GM12873 (cell line): ENCODE results near the gene MDM2.
A peak's percentile ranks its signal among the peaks of the same experiment; 100 is the strongest.

Experiments
- TF ChIP-seq, protein P1 (sequence below): IDR thresholded peaks from 2 replicates; pipeline ENCODE4 v1.5.1; 2012; ENCODE audit warnings: low read depth, mild to moderate bottlenecking, moderate library complexity, low read length, control low read depth; ENCODE audit not compliant: insufficient read depth; ENCODE audit errors: missing control alignments

MDM2 gene

DNA sequence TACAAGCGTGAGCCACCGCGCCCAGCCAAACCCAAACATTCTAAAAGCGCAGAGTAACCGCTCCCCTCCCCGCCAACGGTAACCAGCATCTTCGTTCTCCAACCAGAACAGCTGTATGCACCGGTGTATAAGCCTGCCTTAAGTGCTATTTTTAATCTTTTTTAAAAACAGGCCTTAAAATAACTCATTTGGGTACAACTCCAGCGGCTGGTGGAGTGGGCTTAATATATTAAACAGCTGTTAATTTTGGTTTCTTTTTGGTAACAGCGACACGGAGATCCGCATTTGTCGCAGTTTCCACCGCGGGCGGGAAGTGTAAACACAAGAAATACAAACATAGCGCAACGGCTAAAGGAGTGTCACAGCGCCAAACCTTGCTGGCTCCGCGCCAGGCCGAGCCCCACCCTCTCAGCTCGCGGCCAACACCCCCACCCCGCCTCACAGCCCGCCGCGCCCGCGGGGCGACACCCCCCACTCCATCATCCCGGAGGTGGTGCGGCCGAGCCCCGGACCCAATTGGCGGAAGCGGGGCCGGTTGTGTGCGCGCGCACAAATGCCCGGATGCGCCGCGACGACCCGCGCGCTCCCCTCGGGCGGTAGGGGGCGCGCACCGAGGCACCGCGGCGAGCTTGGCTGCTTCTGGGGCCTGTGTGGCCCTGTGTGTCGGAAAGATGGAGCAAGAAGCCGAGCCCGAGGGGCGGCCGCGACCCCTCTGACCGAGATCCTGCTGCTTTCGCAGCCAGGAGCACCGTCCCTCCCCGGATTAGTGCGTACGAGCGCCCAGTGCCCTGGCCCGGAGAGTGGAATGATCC lies at the start of gene MDM2:
MDM2 (plus strand) TSS at position 602 of the 812 bp plus-strand sequence. CDS start 301 bp downstream, outside the sequence.
- TF ChIP-seq, protein P1, sequence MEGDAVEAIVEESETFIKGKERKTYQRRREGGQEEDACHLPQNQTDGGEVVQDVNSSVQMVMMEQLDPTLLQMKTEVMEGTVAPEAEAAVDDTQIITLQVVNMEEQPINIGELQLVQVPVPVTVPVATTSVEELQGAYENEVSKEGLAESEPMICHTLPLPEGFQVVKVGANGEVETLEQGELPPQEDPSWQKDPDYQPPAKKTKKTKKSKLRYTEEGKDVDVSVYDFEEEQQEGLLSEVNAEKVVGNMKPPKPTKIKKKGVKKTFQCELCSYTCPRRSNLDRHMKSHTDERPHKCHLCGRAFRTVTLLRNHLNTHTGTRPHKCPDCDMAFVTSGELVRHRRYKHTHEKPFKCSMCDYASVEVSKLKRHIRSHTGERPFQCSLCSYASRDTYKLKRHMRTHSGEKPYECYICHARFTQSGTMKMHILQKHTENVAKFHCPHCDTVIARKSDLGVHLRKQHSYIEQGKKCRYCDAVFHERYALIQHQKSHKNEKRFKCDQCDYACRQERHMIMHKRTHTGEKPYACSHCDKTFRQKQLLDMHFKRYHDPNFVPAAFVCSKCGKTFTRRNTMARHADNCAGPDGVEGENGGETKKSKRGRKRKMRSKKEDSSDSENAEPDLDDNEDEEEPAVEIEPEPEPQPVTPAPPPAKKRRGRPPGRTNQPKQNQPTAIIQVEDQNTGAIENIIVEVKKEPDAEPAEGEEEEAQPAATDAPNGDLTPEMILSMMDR: peak; percentile 73

DNA sequence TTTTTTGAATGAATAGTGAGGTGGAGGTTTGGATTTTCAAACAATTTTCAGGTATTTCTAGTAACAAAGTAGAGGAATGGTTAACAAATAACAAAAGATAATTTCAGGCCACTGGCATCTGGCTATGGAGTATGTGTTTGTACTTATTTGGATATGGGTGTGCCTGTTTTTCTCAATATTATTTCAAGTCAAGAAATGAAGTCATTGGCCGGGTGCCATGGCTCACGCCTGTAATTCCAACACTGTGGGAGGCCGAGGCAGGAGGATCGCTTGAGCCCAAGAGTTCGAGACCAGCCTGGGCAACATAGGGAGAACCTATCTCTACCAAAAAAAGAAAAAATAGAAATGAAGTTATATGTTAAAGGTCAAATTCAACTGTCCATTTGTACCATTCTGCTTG lies 48.1 kb upstream of the MDM2 start:
- TF ChIP-seq, protein P1: no peak

DNA sequence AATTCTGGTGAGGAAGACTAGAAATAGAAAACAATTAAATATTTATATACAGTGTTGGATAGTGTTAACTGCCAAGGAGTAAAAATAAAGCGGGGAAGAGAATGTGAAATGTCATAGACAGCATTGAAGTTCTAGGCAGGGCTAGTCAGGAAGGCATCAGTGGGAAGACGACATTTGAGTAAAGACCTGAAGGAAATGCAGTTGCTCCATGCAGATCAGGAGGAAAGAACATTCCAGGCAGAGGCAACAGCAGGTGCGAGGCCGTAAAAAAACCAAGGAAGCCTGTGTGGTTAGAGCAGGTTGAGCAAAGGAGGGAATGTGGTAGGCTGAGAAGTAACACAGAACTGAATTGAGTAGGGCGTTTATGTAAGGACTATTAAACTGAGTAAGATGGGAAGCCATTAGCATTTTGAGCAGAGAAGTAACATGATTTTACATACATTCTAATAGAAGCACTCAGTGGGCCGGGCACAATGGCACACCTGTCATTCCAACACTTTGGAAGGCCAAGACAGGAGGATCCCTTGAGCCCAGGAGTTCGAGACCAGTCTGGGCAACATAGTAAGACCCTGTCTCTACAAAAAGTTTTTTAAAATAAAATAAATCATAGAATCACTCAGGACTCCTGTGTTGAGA lies 47.1 kb upstream of the MDM2 start:
- TF ChIP-seq, protein P1: no peak

DNA sequence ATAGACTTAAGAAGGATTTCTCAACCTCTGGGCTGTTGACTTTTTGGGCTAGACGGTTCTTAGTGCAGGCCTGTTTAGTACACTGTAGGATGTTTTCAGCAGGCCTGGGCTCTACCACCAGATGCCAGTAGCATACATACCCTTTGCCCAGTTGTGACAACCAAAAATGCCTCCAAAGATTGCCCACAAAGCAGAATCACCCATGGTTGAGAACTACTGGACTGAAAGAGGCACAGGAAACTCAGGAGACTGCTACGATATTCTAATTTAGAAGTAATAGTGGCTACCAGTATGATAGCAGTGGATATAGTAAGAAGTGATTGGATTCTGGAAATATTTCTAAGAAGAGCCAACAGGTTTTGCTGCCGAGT lies 46.5 kb upstream of the MDM2 start:
- TF ChIP-seq, protein P1: no peak

DNA sequence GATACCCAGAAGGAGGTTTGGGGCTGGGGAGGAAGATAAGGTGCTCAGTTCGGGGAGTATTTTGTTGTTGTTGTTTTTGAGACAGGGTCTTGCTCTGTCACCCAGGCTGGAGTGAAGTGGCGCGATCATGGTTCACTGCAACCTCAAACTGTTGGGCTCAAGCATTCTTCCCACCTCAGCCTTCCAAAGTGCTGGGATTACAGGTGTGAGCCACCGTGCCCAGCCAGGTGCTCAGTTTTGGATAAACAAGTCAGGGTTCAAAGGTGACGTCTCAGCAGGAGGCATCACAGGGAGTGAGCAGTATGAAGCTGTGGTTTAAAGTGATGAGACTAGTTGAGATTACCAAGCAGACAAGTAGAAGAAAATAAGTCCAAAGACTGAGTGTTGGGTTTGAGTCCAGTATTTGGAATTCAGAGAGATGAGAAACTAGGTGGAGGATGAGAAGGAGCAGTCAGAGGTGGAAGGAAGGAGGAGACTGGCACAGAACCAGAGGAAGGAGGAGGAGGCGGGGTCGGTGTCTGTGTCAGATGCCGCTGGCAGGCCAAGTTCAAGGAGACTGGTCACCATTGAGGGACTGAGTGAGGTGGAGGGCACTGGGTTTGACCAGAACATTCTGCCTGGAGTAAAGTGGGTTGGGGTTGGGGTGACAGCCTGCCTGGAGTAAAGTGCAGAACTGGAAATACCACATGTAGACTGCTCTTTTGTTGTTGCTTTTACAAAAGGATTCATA lies 45.9 kb upstream of the MDM2 start:
- TF ChIP-seq, protein P1: no peak

DNA sequence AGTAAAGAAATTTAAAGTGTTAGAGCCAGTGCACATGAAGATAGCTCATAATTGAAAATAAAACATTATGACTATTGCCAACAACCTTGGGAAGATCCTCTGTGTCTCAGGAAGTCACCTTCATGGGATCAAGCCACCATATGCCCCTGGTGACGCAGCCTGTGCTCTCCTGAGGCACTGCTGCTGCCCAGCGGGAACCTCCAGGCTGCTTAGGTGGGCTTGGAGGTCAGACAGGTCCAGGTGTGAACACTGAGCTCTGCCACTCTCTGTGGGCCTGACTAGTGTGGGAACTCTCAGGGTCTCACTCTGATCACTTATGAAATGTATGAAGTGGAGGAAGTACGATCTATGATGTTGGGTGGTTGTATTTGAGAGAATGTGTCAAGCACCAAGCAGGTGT lies 45.3 kb upstream of the MDM2 start:
- TF ChIP-seq, protein P1: no peak

DNA sequence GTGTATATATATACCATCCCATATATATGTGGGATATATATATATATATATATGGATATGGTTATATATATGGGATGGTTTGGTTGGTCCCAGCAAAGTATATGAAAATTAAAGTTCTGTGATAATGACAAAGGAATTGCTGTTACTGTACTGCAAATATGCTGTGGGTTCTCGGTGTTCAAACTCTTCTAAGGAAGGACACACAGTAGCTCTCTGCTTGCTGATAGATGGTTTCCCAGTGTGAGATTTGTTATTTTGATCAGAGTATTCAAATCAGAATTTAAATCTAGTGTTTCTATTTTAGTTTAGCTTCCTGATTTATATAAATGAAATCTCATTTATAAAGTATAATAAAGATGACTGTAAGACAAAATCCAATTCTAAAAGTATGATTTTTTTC lies 42.3 kb upstream of the MDM2 start:
- TF ChIP-seq, protein P1: no peak
